NAMALWA (cell line): Measurements from ENCODE around the gene NXF3.
"Not testable (repeated sequence)": the region's sequence is repeated elsewhere in the genome, so short reads cannot be mapped to it uniquely, and the experiment has no call there.

Source experiments
- DNase-seq: peaks from one replicate; pipeline ENCODE4 v3.0.0-alpha.2; 2015; ENCODE audit warnings: low spot score

Gene NXF3, protein sequence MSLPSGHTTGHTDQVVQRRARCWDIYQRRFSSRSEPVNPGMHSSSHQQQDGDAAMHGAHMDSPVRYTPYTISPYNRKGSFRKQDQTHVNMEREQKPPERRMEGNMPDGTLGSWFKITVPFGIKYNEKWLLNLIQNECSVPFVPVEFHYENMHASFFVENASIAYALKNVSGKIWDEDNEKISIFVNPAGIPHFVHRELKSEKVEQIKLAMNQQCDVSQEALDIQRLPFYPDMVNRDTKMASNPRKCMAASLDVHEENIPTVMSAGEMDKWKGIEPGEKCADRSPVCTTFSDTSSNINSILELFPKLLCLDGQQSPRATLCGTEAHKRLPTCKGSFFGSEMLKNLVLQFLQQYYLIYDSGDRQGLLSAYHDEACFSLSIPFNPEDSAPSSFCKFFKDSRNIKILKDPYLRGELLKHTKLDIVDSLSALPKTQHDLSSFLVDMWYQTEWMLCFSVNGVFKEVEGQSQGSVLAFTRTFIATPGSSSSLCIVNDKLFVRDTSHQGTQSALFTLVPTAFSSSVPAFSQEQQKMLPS

DNA sequence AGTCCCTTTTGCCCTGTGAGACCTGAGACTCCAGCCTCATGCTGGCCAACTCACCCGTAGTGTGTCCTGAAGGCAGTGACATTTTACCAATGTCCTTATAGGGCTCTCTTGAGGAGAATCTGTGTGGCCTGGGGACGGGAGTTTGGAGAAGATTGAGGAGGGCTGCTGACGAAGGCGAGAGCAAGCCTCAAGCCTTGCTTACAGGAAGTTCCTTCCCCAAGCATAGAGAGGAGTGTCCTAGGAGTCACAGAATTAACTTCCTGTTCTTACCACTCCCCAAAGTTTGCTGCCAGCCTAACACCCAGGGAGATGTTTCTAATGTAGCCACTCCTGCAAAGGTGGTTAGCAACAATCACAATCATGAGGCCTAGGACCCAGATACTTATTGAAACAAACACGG, at the start of gene NXF3:
TSS of gene NXF3 (minus strand) at position 202 of the 400 bp plus-strand sequence. CDS start at position 82, 120 bp downstream.
- DNase-seq, result no peak

DNA sequence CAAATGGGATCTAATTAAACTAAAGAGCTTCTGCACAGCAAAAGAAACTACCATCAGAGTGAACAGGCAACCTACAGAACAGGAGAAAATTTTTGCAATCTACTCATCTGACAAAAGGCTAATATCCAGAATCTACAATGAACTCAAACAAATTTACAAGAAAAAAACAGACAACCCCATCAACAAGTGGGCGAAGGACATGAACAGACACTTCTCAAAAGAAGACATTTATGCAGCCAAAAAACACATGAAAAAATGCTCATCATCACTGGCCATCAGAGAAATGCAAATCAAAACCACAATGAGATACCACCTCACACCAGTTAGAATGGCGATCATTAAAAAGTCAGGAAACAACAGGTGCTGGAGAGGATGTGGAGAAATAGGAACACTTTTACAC, 43.6 kb upstream of the NXF3 start:
- DNase-seq, result not testable (repeated sequence)

DNA sequence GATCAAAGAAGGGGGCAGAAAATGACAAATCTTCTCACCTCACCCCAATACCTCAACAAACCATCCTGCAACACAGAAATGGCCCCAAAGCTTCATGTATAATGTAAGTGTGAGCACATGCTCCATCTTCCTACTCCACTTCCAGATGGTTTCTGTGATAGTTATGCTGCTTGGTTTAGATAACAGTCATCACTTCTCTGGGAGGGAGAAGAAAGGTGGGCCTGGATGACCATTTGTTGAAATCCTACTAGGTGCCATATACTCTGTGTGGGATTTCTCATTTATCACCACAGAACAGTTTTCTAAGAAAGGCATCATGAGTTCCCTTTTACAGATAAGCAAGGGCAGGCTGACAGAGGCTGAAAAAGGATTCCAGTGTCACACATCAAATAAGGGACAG, 31.3 kb upstream of the NXF3 start:
- no peak for DNase-seq

DNA sequence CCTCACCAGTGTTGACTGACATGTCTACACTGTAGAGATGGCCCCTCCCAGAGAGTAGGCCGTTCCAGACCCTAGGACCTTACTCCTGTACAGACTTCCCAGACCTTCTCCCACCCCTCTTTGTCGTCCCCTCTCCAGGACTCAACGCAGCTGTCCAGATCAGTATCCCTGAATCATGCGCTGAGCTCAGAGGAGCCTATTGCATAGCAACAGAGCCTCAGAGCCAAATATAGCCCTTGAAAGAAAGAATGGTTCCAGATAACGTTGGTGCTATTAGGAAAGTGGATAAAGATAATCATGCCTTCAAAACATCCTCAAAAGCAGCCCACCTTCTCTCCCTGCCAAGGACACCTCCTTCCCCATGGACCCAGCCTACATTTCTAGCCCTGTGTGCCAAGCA, 27.8 kb upstream of the NXF3 start:
- DNase-seq, result no peak

DNA sequence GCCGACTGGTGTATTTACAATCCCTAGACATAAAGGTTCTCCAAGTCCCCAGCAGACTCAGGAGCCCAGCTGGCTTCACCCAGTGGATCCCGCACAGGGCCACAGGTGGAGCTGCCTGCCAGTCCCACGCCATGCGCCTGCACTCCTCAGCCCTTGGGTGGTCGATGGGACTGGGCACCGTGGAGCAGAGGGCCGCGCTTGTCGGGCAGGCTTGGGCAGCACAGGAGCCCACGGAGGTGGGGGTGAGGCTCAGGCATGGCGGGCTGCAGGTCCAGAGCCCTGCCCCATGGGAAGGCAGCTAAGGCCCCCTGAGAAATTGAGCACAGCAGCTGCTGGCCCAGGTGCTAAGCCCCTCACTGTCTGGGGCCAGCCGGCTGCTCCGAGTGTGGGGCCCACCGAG, 24.0 kb upstream of the NXF3 start:
- not testable (repeated sequence) for DNase-seq

DNA sequence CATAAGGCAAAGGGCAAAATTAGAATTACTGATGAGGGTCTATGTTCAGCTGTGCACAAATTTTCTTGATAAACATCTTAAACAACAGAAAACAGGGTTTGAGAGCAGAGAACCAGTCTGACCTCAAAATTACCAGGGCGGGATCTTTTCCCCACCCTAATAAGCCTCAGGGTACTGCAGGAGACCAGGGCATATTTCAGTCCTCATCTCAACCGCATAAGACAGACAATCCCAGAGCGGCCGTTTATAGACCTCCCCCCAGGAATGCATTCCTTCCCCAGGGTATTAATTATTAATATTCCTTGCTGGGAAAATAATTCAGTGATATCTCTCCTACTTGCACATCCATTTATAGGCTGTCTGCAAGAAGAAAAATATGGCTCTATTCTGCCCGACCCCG, 16.6 kb upstream of the NXF3 start:
- not testable (repeated sequence) for DNase-seq

DNA sequence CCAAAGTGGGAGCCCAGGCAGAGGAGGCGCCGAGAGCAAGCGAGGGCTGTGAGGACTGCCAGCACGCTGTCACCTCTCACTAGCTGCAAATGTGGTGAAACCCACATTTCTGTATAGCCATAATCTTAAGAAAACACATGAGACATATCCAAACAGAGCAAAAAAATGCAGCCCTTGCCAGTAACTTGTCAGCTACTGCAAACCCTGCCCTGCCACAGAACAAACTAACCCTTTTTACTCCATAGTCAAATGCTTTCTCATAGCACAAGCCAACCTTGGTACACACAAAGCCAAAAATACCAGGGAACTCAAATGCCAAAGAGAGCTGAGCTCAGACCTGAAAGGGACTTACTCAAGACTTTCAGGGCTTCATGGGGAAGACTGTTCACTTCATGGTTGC, 14.9 kb upstream of the NXF3 start:
- no peak for DNase-seq

DNA sequence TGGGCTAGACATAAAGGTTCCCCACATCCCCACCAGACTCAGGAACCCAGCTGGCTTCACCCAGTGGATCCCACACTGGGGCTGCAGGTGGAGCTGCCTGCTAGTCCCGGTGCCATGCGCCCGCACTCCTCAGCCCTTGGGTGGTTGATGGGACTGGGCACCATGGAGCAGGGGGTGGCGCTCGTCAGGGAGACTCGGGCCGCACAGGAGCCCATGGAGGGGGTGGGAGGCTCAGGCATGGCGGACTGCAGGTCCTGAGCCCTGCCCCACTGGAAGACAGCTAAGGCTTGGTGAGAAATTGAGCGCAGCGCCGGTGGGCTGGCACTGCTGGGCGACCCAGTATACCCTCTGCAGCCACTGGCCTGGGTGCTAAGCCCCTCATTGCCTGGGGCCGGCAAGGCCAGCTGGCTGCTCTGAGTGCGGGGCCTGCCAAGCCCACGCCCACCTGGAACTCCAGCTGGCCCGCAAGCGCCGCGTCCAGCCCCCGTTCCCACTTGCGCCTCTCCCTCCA, 14.3 kb upstream of the NXF3 start:
- not testable (repeated sequence) for DNase-seq

DNA sequence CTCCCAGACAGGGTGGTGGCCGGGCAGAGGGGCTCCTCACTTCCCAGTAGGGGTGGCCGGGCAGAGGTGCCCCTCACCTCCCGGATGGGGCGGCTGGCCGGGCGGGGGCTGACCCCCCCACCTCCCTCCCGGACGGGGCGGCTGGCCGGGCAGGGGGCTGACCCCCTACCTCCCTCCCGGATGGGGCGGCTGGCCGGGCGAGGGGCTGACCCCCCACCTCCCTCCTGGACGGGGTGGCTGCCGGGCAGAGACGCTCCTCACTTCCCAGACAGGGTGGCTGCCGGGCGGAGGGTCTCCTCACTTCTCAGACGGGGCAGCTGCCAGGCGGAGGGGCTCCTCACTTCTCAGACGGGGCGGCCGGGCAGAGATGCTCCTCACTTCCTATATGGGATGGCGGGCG, 11.4 kb upstream of the NXF3 start:
- not testable (repeated sequence) for DNase-seq

DNA sequence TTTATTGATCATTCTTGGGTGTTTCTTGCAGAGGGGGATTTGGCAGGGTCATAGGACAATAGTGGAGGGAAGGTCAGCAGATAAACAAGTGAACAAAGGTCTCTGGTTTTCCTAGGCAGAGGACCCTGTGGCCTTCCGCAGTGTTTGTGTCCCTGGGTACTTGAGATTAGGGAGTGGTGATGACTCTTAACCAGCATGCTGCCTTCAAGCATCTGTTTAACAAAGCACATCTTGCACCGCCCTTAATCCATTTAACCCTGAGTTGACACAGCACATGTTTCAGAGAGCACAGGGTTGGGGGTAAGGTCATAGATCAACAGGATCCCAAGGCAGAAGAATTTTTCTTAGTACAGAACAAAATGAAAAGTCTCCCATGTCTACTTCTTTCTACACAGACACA, 10.9 kb upstream of the NXF3 start:
- DNase-seq, result not testable (repeated sequence)

DNA sequence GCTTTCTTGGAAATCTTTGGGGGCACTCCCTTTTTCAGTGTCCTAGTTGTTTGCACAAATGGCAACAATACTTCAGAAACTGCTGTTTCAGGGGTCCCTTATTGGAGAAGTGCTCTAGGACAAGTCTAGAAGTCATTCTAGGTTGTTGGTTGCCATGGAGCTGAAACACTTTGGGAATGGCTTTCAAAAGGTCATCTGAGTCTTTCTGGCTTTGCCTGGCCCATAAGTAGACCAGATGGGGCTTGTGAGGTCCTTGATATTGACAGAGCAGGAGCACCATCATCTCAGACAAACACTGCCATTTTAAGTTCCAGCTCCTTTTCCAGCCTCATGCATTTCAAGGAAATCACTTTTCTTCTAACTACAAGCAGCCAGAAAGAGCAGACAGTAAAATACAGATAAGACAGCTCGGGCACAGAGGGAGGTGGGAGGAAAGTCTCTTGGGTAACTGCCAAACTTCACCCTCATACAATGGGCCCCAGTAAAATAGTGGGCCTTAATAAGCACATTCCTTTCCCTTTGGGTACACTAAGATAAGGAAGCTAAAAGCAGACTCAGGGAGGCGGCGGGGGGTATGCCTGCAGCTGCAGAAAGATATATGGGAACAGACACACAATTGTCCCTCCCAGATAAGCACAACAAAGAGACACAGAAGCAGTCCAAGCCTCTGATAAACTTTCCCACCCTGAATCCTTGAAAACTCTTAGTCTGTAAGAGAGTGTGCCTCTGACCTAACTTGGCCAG, 8.5 kb upstream of the NXF3 start:
- DNase-seq, result no peak

DNA sequence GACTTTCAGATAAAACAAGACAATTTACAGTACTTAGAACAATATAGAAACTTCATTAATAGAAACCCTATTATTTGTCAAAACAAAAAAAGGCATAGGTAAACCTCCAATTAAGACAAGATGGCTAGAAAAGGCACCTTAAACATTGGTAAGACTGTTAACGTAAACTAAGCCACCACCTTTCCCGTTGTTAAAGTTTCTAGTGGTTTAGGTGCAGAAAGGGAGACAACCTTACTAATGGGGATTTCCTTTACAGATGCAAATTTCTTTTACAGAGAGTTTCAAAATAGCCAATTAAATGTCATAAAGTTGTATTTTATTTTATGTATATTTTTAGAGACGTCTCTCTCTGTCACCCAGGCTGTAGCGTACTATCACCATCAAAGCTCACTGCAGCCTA, 7.5 kb upstream of the NXF3 start:
- DNase-seq, result no peak

DNA sequence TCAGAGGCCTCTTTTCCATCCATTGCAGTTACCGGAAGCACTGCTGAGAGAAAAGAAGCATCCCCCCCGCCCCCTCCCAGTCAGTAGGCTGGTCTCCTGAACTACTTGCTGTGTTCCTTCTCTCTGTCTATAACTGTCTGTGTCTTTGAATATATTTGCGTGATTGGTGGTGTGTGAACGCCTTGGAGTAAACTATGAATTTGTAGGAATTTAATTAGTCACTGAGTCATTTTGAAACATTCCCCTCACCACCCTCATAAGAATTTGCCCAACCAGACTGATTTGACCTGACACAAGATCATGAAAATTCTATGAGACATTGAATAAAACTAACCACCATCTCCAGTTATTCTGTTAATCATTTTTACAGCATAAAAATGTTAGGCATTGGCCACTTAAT, 6.7 kb upstream of the NXF3 start:
- DNase-seq, result no peak

DNA sequence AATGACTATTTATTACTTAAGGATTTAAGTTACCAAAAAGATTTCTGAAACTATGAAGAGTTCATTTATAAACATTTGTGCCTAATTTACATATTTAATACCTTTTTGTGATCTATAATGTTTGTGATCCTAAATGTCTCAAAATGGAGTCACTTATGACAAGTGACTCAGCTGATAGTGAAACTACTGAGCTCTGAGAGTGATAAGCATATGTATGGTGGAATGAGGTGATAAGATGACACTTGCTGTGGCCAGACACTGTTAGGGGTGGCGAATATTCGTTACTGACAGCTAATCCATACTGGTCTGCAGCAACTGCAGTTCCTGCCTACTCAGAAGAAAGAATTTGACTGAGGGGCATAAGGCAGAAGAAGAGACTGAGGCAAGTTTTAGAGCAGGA, 5.5 kb upstream of the NXF3 start:
- no peak for DNase-seq

DNA sequence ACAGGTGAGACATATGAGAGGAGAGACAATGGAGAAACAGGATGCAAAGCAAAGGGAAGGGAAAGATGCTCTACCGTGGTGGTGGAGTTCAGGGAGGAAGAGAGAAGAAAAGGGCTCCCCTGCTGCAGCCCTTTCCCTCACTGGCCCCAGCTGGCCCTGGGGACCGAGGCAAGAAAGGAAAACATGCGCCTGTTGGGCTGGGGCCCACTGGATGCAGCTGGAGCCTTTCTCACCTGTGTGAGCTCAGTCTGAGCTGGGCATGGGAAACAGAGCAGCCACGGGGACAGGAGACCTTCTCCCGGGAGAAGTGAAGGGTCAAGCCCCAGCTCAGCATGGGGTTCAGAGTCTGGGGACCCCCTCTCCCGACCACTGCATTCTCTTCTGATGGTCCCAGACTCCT, 11.9 kb downstream of the NXF3 start:
- no peak for DNase-seq

DNA sequence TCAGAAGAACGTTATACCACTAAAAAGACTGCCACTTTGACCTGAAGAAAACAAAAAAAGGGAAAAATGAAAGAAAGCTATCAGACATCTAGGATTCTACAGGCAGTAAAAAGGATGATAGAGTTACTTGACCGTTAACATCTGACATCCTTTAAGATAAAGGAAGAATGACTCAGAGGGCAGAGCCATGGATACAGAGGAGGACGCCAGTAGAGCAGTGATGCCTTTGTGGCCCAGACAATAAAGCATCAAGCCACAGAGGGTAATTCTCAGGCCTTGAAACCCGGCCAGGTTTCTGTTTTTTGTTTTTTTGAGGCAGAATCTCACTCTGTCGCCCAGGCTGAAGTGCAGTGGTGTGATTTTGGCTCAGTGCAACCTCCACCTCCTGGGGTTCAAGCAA, 19.5 kb downstream of the NXF3 start:
- no peak for DNase-seq

DNA sequence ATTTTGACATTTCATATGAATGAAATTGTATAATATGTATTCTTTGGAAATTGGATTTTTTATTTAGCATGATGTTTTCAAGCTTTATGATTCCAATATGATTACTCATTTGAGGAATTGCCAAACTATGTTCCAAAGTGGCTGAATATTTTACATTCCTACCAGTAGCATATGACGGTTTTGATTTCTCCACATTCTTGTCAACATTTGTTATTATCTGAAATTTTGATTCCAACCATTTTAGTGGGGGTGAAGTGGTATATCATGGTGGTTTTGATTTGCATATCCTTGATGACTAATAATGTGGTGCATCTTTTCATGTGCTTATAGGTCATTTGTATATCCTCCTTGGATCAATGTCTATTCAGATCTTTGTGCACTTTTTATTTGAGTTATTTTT, 26.3 kb downstream of the NXF3 start:
- no peak for DNase-seq

DNA sequence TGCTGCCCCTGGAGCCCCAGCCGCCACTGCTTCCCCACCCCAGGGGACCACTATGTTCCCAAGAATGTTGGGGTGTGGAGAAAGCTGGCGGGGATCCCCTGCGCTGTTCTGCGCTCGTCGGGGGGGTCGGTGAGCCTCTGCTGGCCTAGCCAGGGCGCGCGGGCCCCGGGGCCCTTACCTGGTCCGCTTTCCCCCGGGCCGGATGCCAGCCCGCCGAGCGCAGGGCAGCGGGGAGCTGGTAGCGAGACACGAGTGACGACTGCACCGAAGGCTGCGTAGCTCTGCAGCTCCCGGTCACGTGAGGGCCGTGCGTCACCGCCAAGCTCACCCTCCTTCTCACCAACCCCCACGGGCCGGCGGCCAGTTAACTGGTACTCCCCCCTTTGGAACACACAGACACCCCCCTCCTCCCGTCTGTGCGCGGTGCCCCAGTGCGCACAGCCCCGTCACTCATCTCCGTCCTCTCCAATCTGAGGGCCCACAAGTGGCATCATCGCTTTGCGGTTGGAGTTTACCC, 29.0 kb downstream of the NXF3 start, which contains the start of gene BEX1:
TSS of gene BEX1 (minus strand) at position 254 of the 517 bp plus-strand sequence. CDS start 897 bp downstream, outside the sequence.
- DNase-seq, result no peak

DNA sequence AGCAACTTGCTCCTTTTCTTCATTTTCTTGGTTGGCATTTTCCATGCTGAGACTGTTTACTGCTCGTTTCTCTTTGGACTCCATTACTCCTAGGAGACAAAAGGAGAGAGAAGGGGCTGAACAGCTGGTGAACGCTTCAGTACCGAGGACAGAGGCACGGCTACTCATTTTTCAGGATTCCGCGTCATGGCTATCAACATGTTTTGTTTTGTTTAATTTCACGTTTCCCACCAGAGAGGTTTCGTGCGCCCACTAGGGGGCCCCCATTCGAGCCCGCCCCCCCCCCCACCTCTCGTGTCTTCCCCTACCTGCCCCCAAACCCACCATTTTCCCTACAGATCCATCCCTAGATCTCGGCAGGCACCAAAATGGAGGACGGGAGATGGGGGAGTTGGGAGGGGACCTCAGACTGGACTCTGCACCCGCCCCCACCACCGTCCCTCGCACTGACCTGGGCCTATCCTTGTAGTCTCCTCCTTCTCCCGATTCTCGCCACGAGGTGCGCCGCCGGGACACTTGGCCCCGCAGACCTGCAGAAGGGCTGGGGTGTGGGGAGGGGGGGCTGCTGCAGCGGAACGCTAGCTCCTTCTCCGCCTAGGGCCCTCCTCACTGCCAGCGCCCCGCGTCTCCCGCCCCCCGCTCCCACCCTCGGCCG, 29.6 kb downstream of the NXF3 start:
- DNase-seq, result no peak

DNA sequence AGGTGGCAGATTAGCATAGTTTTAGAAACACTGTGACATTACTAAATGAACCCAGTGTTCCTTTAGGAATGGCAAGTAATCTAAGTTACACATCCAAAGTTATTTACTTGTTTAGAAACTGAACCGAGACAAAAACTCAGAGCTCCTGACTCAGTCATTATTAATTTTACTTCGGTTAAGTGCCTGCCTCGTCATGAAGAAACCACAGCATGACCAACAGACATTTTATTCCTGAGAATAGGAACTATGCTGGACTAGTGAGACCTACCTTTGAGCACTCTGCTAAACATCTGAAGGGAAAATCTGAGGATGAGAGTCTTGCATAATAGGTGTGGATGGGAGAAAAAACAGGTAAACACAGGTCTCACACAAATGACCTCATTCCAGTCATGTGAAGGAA, 31.5 kb downstream of the NXF3 start:
- no peak for DNase-seq

DNA sequence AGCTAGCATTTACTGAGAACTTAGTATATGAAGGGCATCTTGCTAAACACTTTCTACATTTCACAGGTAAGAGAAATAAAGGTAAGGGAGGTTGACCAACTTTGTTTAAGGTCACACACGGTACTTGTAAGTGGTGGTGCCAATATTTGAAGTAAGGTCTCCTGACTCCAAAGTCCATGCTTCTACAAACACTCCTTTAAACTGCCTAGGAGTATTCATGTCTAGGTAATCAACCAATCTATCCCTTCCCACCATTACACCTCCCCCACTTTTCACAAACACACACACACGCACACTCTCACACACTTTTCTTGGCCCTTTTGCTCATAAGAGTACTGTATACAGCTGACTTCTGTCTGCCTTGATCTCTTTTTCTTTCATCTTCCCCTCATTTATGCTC, 36.0 kb downstream of the NXF3 start:
- no peak for DNase-seq

DNA sequence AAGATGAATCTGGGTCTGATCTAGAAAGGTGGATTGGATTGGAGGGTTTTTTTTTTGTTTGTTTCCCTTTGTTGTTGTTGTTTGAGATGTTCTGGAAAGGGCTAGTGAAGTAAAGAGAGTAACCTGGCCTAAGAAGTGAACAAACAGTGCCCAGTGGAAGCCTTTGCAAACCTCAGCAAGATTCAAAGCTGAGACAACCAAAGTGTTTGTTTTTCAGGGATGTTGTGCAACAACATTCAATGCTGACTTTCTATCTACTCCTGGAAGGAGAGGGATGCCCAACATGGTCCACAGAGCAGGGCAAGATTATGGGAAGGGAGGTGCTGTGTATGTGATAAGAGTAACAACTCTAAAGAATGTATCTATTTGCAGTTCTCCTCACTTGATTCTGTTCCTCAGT, 40.3 kb downstream of the NXF3 start:
- no peak for DNase-seq
